PC-9 (cell line): ENCODE data around the gene ACSF2. TPM values are rescaled to one million over a fixed set of nuclear protein-coding genes. Genes with fewer than 3 reads are reported as not detected.

ENCODE experiments used
- BruUV-seq: library from RNA; stranded (reverse); fragments of 400-500 nt; replicated peaks from 2 replicates; lab custom pipeline; 2021; lab: Mats Ljungman, UMichigan
- CTCF ChIA-PET: fragments of 300-600 bp; sonication (Branson Sonifier 250); formaldehyde crosslinking; loops from one replicate; lab custom pipeline; 2022; ENCODE audit warnings: antibody characterized with exemption; lab: Charles Lee
- POLR2A ChIA-PET: fragments of 300-600 bp; sonication (Branson Sonifier 250); formaldehyde crosslinking; loops from one replicate; lab custom pipeline; 2022; ENCODE audit warnings: antibody characterized with exemption; ENCODE audit not compliant: unreplicated experiment; lab: Charles Lee
- DNase-seq, 2 experiments: peaks; one replicate each; pipeline versions ENCODE4 v3.0.0 to v3.0.0-alpha.2; 2015 to 2022; ENCODE audit warnings: mixed read lengths in 1 of 2
- H2AFZ ChIP-seq: fragments of 200-600 bp; sonication (generic); 2 replicates; pipeline ENCODE4 v1.8.1; 2017; ENCODE audit warnings: antibody characterized with exemption
- H3F3A ChIP-seq: fragments of 200-600 bp; sonication (generic); 2 replicates; pipeline ENCODE4 v1.8.1; 2017; ENCODE audit warnings: antibody characterized with exemption, mild to moderate bottlenecking, low read depth; ENCODE audit not compliant: insufficient read depth
- H3K27ac ChIP-seq: fragments of 200-600 bp; sonication (generic); 2 replicates; pipeline ENCODE4 v1.6.1; 2016; ENCODE audit warnings: mixed run types
- H3K27me3 ChIP-seq: fragments of 200-600 bp; sonication (generic); 2 replicates; pipeline ENCODE4 v1.6.1; 2016; ENCODE audit warnings: low read depth, mixed run types; ENCODE audit not compliant: insufficient read depth
- H3K36me3 ChIP-seq: fragments of 200-600 bp; sonication (generic); 2 replicates; pipeline ENCODE4 v1.6.1; 2016; ENCODE audit warnings: low read depth, mixed run types
- H3K4me1 ChIP-seq: fragments of 200-600 bp; sonication (generic); replicated peaks from 2 replicates; pipeline ENCODE4 v1.6.1; 2016; ENCODE audit warnings: mixed run types; ENCODE audit not compliant: insufficient read depth
- H3K4me2 ChIP-seq: fragments of 200-600 bp; sonication (generic); 2 replicates; pipeline ENCODE4 v1.6.1; 2017; ENCODE audit warnings: mixed run types
- H3K4me3 ChIP-seq: fragments of 200-600 bp; sonication (generic); 2 replicates; pipeline ENCODE4 v1.6.1; 2016; ENCODE audit warnings: mixed run types
- H3K79me2 ChIP-seq: fragments of 200-600 bp; sonication (generic); 2 replicates; pipeline ENCODE4 v1.6.1; 2017; ENCODE audit warnings: low read depth, mixed run types
- H3K9me2 ChIP-seq: fragments of 200-600 bp; sonication (generic); 2 replicates; pipeline ENCODE4 v1.8.1; 2017; ENCODE audit warnings: mild to moderate bottlenecking; ENCODE audit not compliant: insufficient read depth
- H3K9me3 ChIP-seq: fragments of 200-600 bp; sonication (generic); 2 replicates; pipeline ENCODE4 v1.8.1; 2016; ENCODE audit warnings: low read depth; ENCODE audit not compliant: insufficient read depth
- H4K20me1 ChIP-seq: fragments of 200-600 bp; sonication (generic); 2 replicates; pipeline ENCODE4 v1.8.1; 2017; ENCODE audit not compliant: insufficient read depth
- EZH2 ChIP-seq: fragments of 200-600 bp; sonication (generic); IDR thresholded peaks from 2 replicates; pipeline ENCODE4 v1.8.0; 2017; ENCODE audit warnings: antibody characterized with exemption, low read depth
- intact Hi-C: fragments of 100-400 bp; cut with micrococcal nuclease; formaldehyde crosslinking; loops from one replicate; pipeline ENCODE4 v1.10.0; 2022; ENCODE audit not compliant: unreplicated experiment
- total RNA-seq: library from RNA; stranded (reverse); gene quantifications from 2 replicates; pipeline ENCODE4 v1.2.3, GENCODE V29; 2021
- TF ChIP-seq, protein P1 (sequence below): fragments of 200-600 bp; sonication (generic); conservative IDR thresholded peaks from 2 replicates; pipeline ENCODE4 v1.6.1; 2017; ENCODE audit warnings: mixed run types, antibody characterized with exemption, mild to moderate bottlenecking, moderate library complexity

ACSF2 gene
- total RNA-seq, 1 experiment from 2014 or later: 154 TPM

DNA sequence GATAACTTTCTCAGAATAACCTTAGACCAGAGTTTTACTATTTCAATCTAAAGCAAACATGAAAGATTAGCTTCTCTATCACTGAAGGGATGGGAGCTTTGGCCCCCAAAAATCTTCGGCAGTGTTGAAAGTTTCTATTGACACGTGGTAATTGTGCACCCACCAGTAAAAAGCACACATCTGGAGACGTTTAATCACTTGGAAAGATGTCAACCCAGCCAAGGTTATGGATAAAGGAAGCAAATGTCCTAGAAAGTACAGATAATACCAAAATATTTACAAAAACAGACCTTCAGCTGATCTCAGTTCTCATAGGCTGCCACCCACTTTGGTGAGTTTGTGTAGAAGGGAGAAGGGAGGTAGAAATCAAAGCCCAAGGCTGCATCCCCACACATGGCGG lies 87.5 kb downstream of the ACSF2 start:
- TF ChIP-seq, protein P1, sequence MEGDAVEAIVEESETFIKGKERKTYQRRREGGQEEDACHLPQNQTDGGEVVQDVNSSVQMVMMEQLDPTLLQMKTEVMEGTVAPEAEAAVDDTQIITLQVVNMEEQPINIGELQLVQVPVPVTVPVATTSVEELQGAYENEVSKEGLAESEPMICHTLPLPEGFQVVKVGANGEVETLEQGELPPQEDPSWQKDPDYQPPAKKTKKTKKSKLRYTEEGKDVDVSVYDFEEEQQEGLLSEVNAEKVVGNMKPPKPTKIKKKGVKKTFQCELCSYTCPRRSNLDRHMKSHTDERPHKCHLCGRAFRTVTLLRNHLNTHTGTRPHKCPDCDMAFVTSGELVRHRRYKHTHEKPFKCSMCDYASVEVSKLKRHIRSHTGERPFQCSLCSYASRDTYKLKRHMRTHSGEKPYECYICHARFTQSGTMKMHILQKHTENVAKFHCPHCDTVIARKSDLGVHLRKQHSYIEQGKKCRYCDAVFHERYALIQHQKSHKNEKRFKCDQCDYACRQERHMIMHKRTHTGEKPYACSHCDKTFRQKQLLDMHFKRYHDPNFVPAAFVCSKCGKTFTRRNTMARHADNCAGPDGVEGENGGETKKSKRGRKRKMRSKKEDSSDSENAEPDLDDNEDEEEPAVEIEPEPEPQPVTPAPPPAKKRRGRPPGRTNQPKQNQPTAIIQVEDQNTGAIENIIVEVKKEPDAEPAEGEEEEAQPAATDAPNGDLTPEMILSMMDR: no peak
- no peak for TF ChIP-seq EZH2
- ChIA-PET POLR2A (no interaction called here), CTCF (no interaction called here)
- Histone ChIP-seq H3K9me2 (no peaks in the 10 kb centered on the region), H3F3A (peaks cover 26% of the 10 kb centered on the region), H3K27ac (no peak overlapping the region), H3K79me2 (no peaks in the 10 kb centered on the region), H3K27me3 (no peaks in the 10 kb centered on the region), H3K4me3 (no peak overlapping the region), H4K20me1 (no peaks in the 10 kb centered on the region), H3K4me1 (peaks cover 27% of the 10 kb centered on the region), H3K9me3 (no peaks in the 10 kb centered on the region), H2AFZ (no peak overlapping the region), H3K4me2 (no peak overlapping the region), H3K36me3 (no peaks in the 10 kb centered on the region)
- intact Hi-C loops: no loop called here
- no peak for DNase-seq
- BruUV-seq: no TSS peak

DNA sequence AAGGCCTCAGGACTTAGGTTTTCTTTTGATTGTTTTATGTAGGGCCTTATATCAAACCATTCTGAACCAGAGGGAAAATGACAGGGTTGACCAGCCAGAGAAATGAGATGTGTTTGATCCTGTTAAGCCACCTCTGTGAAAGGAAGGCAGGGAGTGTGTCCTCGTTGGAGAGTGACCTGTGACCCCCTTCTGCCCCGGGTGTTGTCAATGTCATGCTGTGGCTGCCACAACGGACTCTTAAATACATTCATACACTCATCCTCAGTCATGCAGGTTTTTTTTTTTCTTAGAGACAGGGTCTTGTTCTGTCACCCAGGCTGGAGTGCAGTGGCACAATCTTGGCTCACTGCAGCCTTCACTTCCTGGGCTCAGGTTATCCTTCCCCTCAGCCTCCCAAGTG lies 88.4 kb downstream of the ACSF2 start:
- H2AFZ ChIP-seq: no peak overlapping the region
- peaks cover 31% of the 10 kb centered on the region for H3K4me1 ChIP-seq
- peaks cover 35% of the 10 kb centered on the region for H3F3A ChIP-seq
- H3K27ac ChIP-seq: no peak overlapping the region
- ChIA-PET CTCF (no interaction called here), POLR2A (no interaction called here)
- DNase-seq: no peak
- BruUV-seq: no TSS peak
- no peak overlapping the region for H3K4me3 ChIP-seq
- H4K20me1 ChIP-seq: no peaks in the 10 kb centered on the region
- TF ChIP-seq EZH2: no peak
- TF ChIP-seq, protein P1: no peak
- H3K9me2 ChIP-seq: no peaks in the 10 kb centered on the region
- H3K4me2 ChIP-seq: no peak overlapping the region
- H3K9me3 ChIP-seq: no peaks in the 10 kb centered on the region
- intact Hi-C loops: no loop called here
- no peaks in the 10 kb centered on the region for H3K79me2 ChIP-seq
- H3K27me3 ChIP-seq: no peaks in the 10 kb centered on the region
- H3K36me3 ChIP-seq: no peaks in the 10 kb centered on the region

DNA sequence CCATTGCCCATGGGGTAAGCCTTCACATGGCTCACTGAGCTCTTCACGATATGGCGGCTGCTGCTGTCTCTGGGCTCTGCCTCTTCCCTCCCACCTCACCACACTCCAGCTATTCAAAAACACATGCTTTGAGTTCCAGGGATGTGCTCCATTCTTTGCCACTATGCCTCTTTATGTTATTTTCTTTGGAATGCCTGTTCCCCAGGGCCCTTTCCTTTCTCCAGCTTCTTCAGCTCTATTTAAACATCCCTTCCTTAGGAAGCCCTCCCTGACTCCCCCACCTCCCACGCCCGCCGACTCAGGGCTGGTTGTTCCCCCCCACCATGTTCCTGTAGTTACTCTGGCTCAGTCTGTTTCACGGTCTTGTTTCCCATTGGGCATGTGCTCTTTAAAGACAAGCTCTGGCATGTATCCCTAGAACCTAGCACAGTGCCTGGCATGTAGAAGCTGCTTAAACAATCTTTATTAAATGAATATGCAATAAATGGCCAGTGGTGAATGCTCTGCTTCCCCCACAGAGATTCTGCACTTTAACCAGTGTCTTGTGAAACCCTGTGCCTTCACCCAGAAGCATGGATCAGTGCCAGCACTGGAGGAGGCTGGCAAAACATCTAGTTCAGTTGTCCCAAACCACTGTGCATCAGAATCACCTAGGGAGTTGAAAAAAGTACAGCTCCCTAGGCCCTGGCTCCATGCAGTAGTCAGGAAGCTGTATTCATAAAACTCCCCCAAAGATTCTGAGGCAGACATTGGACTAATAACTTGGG lies 89.1 kb downstream of the ACSF2 start:
- intact Hi-C loops: no loop called here
- Histone ChIP-seq H3K4me1 (peaks cover 31% of the 10 kb centered on the region), H3K27ac (no peak overlapping the region), H3K79me2 (no peaks in the 10 kb centered on the region), H3K4me2 (no peak overlapping the region), H3K27me3 (no peaks in the 10 kb centered on the region), H3K36me3 (no peaks in the 10 kb centered on the region), H3F3A (peaks cover 34% of the 10 kb centered on the region), H3K9me2 (no peaks in the 10 kb centered on the region), H3K9me3 (no peaks in the 10 kb centered on the region), H3K4me3 (no peak overlapping the region), H2AFZ (no peak overlapping the region), H4K20me1 (no peaks in the 10 kb centered on the region)
- TF ChIP-seq EZH2: no peak
- TF ChIP-seq, protein P1: no peak
- BruUV-seq: no TSS peak
- DNase-seq: no peak
- CTCF ChIA-PET: no interaction called here
- POLR2A ChIA-PET: no interaction called here
